NB4 (cell line): ENCODE measurements around the gene FRZB.

ENCODE experiments used
- CTCF ChIP-seq: IDR thresholded peaks from one replicate; pipeline ENCODE4 v1.5.1; 2012; ENCODE audit warnings: low read depth, low read length
- POLR2A ChIP-seq: IDR thresholded peaks from 2 replicates; pipeline ENCODE4 v1.6.1; 2011; ENCODE audit warnings: mild to moderate bottlenecking; ENCODE audit not compliant: insufficient read length; ENCODE audit errors: extremely low read depth

- TF ChIP-seq CTCF (no peak), POLR2A (no peak)
These were observed 59.1 kb downstream of the FRZB start for GRCh38 chr2:182807319-182807718.
